ENCODE results near the gene ADAT1. TPM values are rescaled to one million over a fixed set of nuclear protein-coding genes. Genes with fewer than 3 reads are reported as not detected.

ADAT1 gene
- total and polyA plus RNA-seq, 10 of the 15 experiments (the other 5 are each of a cell fraction or from before 2014, with no cell fraction given), result 26.2 to 77.4 (median 55.8) TPM

- peak; percentile 82 for ATAC-seq
- no peak for TF ChIP-seq USF2 (IDR thresholded peaks at IDR 0.05; ENCODE audit: borderline replicate concordance, low read depth, low read length)
- no peak for TF ChIP-seq RB1 (IDR thresholded peaks at IDR 0.05; ENCODE audit: borderline replicate concordance)
- peak; percentile 79 for TF ChIP-seq PKNOX1 (IDR thresholded peaks at IDR 0.05)
- TF ChIP-seq BMI1 (IDR thresholded peaks at IDR 0.05; ENCODE audit: borderline replicate concordance), result peak; percentile 53; the same call in 1 of the 2 replicates
- TF ChIP-seq WRNIP1 (IDR thresholded peaks at IDR 0.05; ENCODE audit: borderline replicate concordance, low read depth, low read length), result no peak
- no peak for TF ChIP-seq HDAC6 (IDR thresholded peaks at IDR 0.05; ENCODE audit: unreplicated experiment)
- TF ChIP-seq YY1 (IDR thresholded peaks at IDR 0.05; ENCODE audit: low read depth, low read length), result peak; percentile 69
- TF ChIP-seq RFX5 (IDR thresholded peaks at IDR 0.05; ENCODE audit: low read depth, low read length), result 0 out of 2 replicates have a peak, but pooled peaks have one; percentile 26
- TF ChIP-seq BCLAF1 (IDR thresholded peaks at IDR 0.05), result no peak
- no peak; the same call in 1 of the 2 replicates for TF ChIP-seq HCFC1 (IDR thresholded peaks at IDR 0.05; ENCODE audit: low read length)
- TF ChIP-seq ZNF592 (IDR thresholded peaks at IDR 0.05), result no peak
- TF ChIP-seq BACH1 (IDR thresholded peaks at IDR 0.05; ENCODE audit: borderline replicate concordance), result 0 out of 2 replicates have a peak, but pooled peaks have one; percentile 7
Observed at GRCh38 chr16:75566040-75566757, 56.9 kb downstream of the ADAT1 start, which contains the start of gene GABARAPL2. GABARAPL2 (plus strand) TSS chr16:75566379; CDS start chr16:75566487, 108 bp downstream.

More at GRCh38 chr16:75566040-75566757, 56.9 kb downstream of the ADAT1 start, which contains the start of gene GABARAPL2:
- Histone ChIP-seq H3K27me3 (replicated peaks in 1 of 2; ENCODE audit: control insufficient read depth in 2 of 2, insufficient read depth in 2 of 2, low read length in 1 of 2) (no peaks in the 10 kb centered on the region), H3K4me2 (ENCODE audit: control insufficient read depth, insufficient read depth) (peak within 1 kb of the TSS; percentile 92), H3K4me1 (ENCODE audit: control insufficient read depth, insufficient read depth, low read length) (peaks cover 30% of the 10 kb centered on the region), H3K9ac (ENCODE audit: control insufficient read depth, insufficient read depth, low read length) (peak within 1 kb of the TSS; percentile 86), H2AFZ (ENCODE audit: control insufficient read depth, low read depth, low read length) (peak within 1 kb of the TSS; percentile 98), H3K9me3 (replicated peaks; ENCODE audit: control insufficient read depth, insufficient read depth, low read length) (no peaks in the 10 kb centered on the region), H3K79me2 (ENCODE audit: control insufficient read depth, insufficient read depth, low read length) (peaks cover 43% of the 10 kb centered on the region), H3K27ac (ENCODE audit: control insufficient read depth, insufficient read depth) (peak within 1 kb of the TSS; percentile 78), H3K36me3 (ENCODE audit: control insufficient read depth in 2 of 2, insufficient read depth in 2 of 2, low read length in 1 of 2) (peaks cover 0 to 22% of the 10 kb centered on the region in 2 experiments; a peak in 2 of 4 replicates), H4K20me1 (ENCODE audit: control insufficient read depth, insufficient read depth) (no peaks in the 10 kb centered on the region), H3K4me3 (peak within 1 kb of the TSS; percentile 84)
- ChIA-PET RAD21 (ENCODE audit: unreplicated experiment) (interaction anchor here (1.0 to 5.6 kb wide), 6 partner anchors 10 to 82 kb away, joined by 3 to 44 read pairs (median 12); partner anchors contain the start of genes ADAT1, KARS1, TERF2IP and TMEM231), POLR2A (interaction anchor here (1.8 to 11.8 kb wide), 5 partner anchors 13 to 83 kb away, joined by 5 to 116 read pairs (median 47); partner anchors contain the start of genes ADAT1, KARS1, TERF2IP and TMEM231), CTCF (interaction anchor here (1.0 to 5.1 kb wide), 6 partner anchors 11 to 94 kb away, joined by 4 to 43 read pairs (median 14); partner anchors contain the start of genes ADAT1, KARS1, TERF2IP and TMEM231), SMC1A (ENCODE audit: uncharacterized antibody, unreplicated experiment) (interaction anchor here (0.7 to 4.7 kb wide), 5 partner anchors 10 to 117 kb away, joined by 3 to 40 read pairs (median 11); partner anchors contain the start of gene TMEM231)
- DNase-seq (ENCODE audit: low read depth, low spot score), result no peak
- BruUV-seq (replicated peaks), result no TSS peak
- 1% methylated on average over 52 of the region's 69 CpGs for WGBS (ENCODE audit: insufficient coverage, insufficient replicate concordance, low lambda C conversion rate, missing lambda C conversion rate)
- no peak for FAIRE-seq
- in situ Hi-C loops (cut with MboI) (no loop called here), intact Hi-C loops (cut with micrococcal nuclease; ENCODE audit: unreplicated experiment) (loop anchor here (1.0 kb wide), 1 partner anchor 84 kb away; no protein-coding TSS in a partner anchor)

Measured in GM12878 (cell line).